ENCODE measurements around the gene FAM83G.
A peak's percentile ranks its signal among the peaks of the same experiment; 100 is the strongest.

The FAM83G gene

GRCh38 chr17:19020016-19020415 is 15.5 kb upstream of the FAM83G start:
- H3K4me1 ChIP-seq (ENCODE audit: control insufficient read depth, insufficient read depth, low read length) = no peaks in the 10 kb centered on the region
- H3K9me3 ChIP-seq (ENCODE audit: control insufficient read depth, insufficient read depth, low read depth, low read length) = no peaks in the 10 kb centered on the region
- H3K36me3 ChIP-seq (ENCODE audit: control insufficient read depth in 2 of 2, insufficient read depth in 1 of 2, low read length in 2 of 2) = no peaks in the 10 kb centered on the region
- CTCF ChIA-PET = interaction anchor here (1.5 kb wide), 1 partner anchor 394 kb away, joined by 3 read pairs; no protein-coding TSS in a partner anchor
- H3K27ac ChIP-seq (ENCODE audit: extremely low read depth, low read depth, low read length) = no peak overlapping the region
- H3K4me3 ChIP-seq (ENCODE audit: low read depth, low read length) = no peak overlapping the region
- TF ChIP-seq ATF2 (tag by site-specific recombination; IDR thresholded peaks at IDR 0.05; ENCODE audit: low read depth) (no peak), ZNF292 (tag by site-specific recombination; IDR thresholded peaks at IDR 0.05; ENCODE audit: borderline replicate concordance, low read depth) (no peak), IKZF3 (tag by site-specific recombination; IDR thresholded peaks at IDR 0.05) (no peak), ZNF114 (tag by site-specific recombination; IDR thresholded peaks at IDR 0.05) (no peak), ZNF341 (tag by site-specific recombination; IDR thresholded peaks at IDR 0.05; ENCODE audit: low read depth) (no peak), ZNF704 (tag by site-specific recombination; IDR thresholded peaks at IDR 0.05) (no peak)
- POLR2A ChIA-PET = interaction anchor here (2.2 kb wide), 1 partner anchor 16 kb away, joined by 7 read pairs; the partner anchor contains the start of gene FAM83G

GRCh38 chr17:19019041-19019941 is 14.7 kb upstream of the FAM83G start:
- no peak overlapping the region for H3K27ac ChIP-seq (ENCODE audit: extremely low read depth, low read depth, low read length)
- ChIA-PET CTCF (interaction anchor here (1.5 kb wide), 1 partner anchor 393 kb away, joined by 3 read pairs; no protein-coding TSS in a partner anchor), POLR2A (interaction anchor here (2.2 kb wide), 1 partner anchor 15 kb away, joined by 7 read pairs; the partner anchor contains the start of gene FAM83G)
- no peaks in the 10 kb centered on the region for H3K36me3 ChIP-seq (ENCODE audit: control insufficient read depth in 2 of 2, insufficient read depth in 1 of 2, low read length in 2 of 2)
- H3K9me3 ChIP-seq (ENCODE audit: control insufficient read depth, insufficient read depth, low read depth, low read length) = no peaks in the 10 kb centered on the region
- no peak overlapping the region for H3K4me3 ChIP-seq (ENCODE audit: low read depth, low read length)
- no peaks in the 10 kb centered on the region for H3K4me1 ChIP-seq (ENCODE audit: control insufficient read depth, insufficient read depth, low read length)
- peak; percentile 44; the same call in 1 of the 2 replicates for TF ChIP-seq GLIS2 (tag by site-specific recombination; IDR thresholded peaks at IDR 0.05)
- no peak for TF ChIP-seq ZBTB20 (tag by site-specific recombination; IDR thresholded peaks at IDR 0.05)
- TF ChIP-seq ZNF426 (tag by site-specific recombination; IDR thresholded peaks at IDR 0.05) = no peak
- TF ChIP-seq ZNF239 (tag by site-specific recombination; IDR thresholded peaks at IDR 0.05) = no peak
- TF ChIP-seq ZFP41 (tag by site-specific recombination; IDR thresholded peaks at IDR 0.05; ENCODE audit: borderline replicate concordance) = no peak
- no peak for TF ChIP-seq YY2 (tag by site-specific recombination; IDR thresholded peaks at IDR 0.05)
- no peak for TF ChIP-seq KLF8 (tag by site-specific recombination; IDR thresholded peaks at IDR 0.05)
- TF ChIP-seq ZBTB1 (tag by site-specific recombination; IDR thresholded peaks at IDR 0.05) = no peak
- no peak for TF ChIP-seq PRDM10 (tag by site-specific recombination; IDR thresholded peaks at IDR 0.05)
- TF ChIP-seq ZNF488 (tag by site-specific recombination; IDR thresholded peaks at IDR 0.05) = no peak
- TF ChIP-seq ZNF549 (tag by site-specific recombination; IDR thresholded peaks at IDR 0.05) = no peak
- no peak for TF ChIP-seq BCL11A (tag by site-specific recombination; IDR thresholded peaks at IDR 0.05; ENCODE audit: low read depth)
- no peak for TF ChIP-seq HOXC10 (CRISPR knock-in tag; IDR thresholded peaks at IDR 0.05)
- no peak for TF ChIP-seq ZBTB26 (tag by site-specific recombination; optimal IDR thresholded peaks at IDR 0.05)
- peak; percentile 56 for TF ChIP-seq GLIS1 (tag by site-specific recombination; IDR thresholded peaks at IDR 0.05)
- TF ChIP-seq ZNF133 (tag by site-specific recombination; IDR thresholded peaks at IDR 0.05) = no peak
